ENCODE data around the gene BRAT1.

Gene BRAT1

DNA sequence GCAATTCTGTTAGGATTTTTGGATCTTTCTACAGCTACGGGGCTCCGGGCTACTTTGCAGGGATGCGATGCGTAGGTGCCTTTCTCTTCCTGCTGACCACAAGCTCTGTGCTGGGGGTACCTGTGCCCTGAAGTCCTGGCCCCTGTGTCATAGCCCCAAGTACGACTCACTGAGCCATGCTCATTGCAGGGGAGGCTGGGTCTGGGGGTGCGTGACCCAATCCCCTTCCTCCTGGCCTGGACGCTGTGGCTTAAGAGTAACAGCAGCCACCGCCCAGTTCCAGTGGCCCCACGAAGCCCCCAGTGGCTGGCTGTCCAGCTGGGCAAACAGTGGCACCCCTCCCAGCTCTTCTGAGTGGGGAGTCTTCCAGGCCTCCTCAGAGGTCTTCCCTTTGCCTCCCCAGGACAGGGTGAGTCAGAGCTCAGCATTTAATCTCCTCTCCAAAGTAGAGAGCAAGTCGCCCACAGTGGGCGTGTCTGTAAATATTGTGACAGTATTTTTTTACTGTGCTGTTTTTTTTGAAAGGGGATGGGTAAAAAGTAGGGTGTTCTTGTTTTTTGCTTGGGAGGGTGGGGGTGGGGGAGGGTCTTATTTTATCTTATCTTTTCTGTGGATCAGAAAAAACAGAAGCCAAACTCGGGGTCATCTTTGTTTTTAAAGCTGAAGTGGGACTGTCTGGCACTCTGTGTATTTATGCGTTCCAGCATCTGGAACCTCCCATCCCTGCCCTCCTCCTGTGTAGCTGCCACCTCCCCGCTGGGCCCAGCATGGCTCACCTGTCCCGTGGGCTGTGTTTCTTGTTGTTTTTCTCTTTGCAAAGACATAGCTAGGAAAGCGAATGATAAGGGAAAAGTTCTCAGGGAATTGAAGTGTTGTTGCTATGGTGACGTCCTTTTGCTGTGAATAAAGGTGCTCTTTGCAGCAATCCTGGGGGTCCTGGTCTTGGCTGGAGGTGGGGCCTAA, 27.5 kb downstream of the BRAT1 start:
- DNase-seq (ENCODE audit: low read depth, low spot score), result no peak
- no peak overlapping the region for H3K4me3 ChIP-seq (ENCODE audit: low read length)

- no peak for DNase-seq (ENCODE audit: low read depth, low spot score)
These were observed 28.4 kb downstream of the BRAT1 start for GRCh38 chr7:2526659-2527504.

GRCh38 chr7:2525658-2526630, 29.4 kb downstream of the BRAT1 start:
- DNase-seq (ENCODE audit: low read depth, low spot score), result no peak
- H3K4me3 ChIP-seq (ENCODE audit: low read length), result no peak overlapping the region

More at GRCh38 chr7:2526659-2527504, 28.4 kb downstream of the BRAT1 start:
- H3K4me3 ChIP-seq (ENCODE audit: low read length), result no peak overlapping the region

- DNase-seq (ENCODE audit: low read depth, low spot score), result no peak
- no peak overlapping the region for H3K4me3 ChIP-seq (ENCODE audit: low read length)
These were observed 30.3 kb downstream of the BRAT1 start for GRCh38 chr7:2524808-2525657.

DNA sequence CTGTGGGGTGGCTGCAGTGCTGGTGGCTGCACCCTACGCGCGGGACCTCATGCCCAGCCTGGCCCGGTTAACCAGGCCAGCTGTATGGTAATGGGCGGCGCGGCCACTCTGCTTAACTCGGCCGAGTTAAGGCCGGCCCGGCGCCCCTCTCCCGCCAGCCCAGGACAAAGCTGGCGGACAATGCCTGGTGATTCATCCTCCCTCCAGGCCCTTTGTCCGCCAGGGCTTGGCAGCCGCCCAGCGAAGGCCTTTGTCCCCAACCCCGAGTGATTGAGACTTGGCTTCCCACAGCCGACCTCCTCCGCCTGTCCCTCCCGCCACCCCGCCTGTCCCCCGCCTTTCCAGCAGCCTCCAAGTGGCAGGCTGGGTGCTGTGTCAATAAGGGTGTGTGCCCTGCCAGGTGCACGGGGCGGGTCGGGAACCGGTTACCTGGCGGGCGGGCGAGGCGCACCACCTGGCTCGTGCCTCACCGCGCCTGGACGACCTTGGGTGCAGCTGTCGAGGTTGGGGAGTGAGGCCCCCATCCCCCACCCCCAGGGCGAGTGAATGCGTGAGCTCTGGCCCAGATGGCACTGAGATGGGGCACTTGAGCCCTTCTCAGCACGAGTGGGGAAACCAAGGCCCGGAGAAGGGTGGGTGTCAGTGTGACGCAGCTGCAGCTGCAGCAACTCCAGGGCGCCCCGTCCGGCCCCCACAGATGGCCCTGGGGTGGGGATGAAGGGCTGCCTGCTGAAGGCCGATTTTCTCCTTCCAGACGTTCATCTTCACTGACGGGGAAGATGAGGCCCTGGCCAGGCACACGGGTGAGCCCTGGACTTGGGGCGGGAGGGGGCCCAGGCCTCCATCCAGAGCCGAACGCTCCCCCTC, 31.1 kb downstream of the BRAT1 start:
- no peak overlapping the region for H3K4me3 ChIP-seq (ENCODE audit: low read length)
- no peak for DNase-seq (ENCODE audit: low read depth, low spot score)

DNA sequence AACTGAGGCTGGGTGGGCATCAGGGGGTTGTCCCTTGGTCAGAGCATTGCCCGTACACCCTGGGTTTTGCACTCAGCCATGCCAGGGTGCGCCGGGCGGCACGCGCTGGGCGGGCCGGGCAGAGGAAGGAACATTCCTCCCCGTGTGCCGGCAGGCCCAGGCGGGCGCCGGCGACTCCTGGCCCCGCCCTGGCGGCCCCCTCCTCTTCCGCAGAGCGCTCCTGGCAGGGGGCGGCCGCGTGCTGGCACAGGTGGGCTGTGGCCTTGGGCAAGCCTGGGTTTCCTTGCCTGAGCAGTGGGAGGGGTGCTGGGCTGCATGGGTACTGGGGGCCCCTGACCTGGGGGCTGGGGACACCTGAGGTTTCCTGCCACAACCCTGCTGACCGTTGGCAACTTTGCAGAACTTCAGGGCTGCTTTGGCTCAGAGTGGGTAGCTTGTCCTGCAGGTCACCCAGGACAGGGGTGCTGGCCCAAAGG, 31.8 kb downstream of the BRAT1 start:
- no peak overlapping the region for H3K4me3 ChIP-seq (ENCODE audit: low read length)
- no peak for DNase-seq (ENCODE audit: low read depth, low spot score)

GRCh38 chr7:2522780-2523433, 32.4 kb downstream of the BRAT1 start:
- no peak for DNase-seq (ENCODE audit: low read depth, low spot score)
- no peak overlapping the region for H3K4me3 ChIP-seq (ENCODE audit: low read length)

GRCh38 chr7:2521952-2522591, 33.3 kb downstream of the BRAT1 start:
- peak; percentile 31 for DNase-seq (ENCODE audit: low read depth, low spot score)

DNA sequence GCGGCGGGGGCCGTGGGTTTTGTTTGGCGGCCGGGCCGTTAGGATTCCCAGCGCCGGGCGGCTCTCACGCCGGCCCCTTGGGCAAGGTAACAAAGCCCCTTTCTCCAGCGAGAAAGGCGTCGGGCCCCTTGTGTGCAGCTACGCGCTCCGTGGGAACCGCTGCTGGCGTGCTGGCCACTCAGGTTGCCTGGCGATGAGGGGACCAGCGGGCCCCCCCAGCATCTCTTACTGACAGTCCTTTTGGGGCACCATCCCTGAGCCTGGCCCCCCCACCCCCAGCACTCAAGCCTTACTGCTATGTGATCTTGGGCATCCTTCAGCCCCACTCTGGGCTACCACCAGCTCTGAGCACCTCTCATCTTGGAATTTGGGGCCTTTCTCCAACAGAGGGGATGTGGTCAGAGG, 34.0 kb downstream of the BRAT1 start:
- DNase-seq (ENCODE audit: low read depth, low spot score), result no peak
- H3K4me3 ChIP-seq (ENCODE audit: low read length), result no peak overlapping the region

More at GRCh38 chr7:2521952-2522591, 33.3 kb downstream of the BRAT1 start:
- H3K4me3 ChIP-seq (ENCODE audit: low read length), result no peak overlapping the region

GRCh38 chr7:2520761-2521290, 34.5 kb downstream of the BRAT1 start:
- no peak overlapping the region for H3K4me3 ChIP-seq (ENCODE audit: low read length)
- DNase-seq (ENCODE audit: low read depth, low spot score), result no peak

DNA sequence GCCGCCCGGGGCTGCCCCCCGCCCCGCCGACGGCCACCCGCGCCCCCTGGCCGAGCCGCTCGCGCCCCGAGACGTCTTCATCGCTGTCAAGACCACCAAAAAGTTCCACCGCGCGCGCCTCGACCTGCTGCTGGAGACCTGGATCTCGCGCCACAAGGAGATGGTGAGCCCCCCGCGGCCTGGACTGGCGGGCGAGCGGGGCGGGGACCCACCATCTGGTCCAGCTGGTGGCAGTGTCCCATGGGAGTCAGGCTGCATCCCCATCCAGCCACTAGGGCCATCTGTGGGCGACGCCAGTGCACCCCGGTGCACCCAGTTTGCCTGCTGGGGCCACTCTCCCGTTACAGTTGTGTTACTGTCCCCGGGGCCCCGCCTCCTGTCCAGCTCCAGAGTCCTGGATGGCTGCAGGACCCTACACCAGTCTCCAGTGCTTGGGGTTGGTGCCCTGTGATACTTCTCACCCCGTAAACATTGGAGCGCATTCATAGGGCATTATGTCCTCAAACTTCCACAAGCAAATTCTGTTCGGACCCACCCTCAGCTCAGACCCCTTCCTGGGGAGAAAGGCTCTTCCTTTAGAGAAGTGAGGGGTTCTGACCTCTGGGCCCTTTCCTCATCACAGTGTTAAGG, 35.1 kb downstream of the BRAT1 start:
- no peak for DNase-seq (ENCODE audit: low read depth, low spot score)

DNA sequence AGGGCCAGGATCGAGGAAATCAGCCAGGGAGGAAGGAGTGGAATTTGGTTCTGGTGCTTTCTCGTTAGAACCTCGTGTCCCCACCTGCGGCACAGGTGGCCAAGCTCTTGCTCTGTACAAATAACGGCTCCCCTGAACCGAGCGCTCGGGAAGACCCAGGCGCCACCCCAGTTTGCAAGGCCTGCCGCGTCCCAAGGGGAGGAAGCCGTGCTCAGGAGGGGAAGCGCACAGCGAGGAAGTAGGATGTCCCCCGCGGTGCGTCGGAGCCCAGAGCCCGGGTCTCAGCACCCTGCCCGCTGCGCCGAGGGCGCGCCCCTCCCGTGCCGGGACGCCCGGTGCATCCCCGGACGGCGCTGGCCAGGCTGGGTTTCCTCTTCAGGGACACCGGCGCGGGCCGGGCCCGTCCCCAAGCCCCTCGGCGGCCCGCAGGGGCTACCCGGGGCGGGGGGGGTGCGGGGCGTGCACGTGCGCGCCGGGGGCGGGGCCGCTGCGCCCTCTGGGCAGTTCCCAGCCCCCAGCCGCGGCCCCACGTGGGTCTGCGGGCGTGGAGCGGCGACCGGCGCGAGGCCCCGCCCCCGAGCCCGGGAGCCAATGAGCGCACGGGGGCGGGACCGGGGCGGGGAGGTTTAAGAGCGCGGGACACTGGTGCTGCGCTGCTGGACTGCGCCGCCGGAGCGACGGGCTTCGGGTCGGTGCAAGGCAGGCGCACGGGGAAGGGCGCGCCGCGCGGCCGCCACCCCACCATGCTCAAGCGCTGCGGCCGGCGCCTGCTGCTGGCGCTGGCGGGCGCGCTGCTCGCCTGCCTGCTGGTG, 36.0 kb downstream of the BRAT1 start, which contains the start of gene LFNG:
Gene LFNG, plus strand, starts transcription at position 656 of the 812 bp plus-strand sequence. Its CDS starts 88 bp downstream, at position 744.
- DNase-seq (ENCODE audit: low read depth, low spot score), result peak; percentile 61
- H3K4me3 ChIP-seq (ENCODE audit: low read length), result peak within 1 kb of the TSS; percentile 48

More for the DNA sequence above, 35.1 kb downstream of the BRAT1 start:
- no peak overlapping the region for H3K4me3 ChIP-seq (ENCODE audit: low read length)

- peak overlapping the region; percentile 48 for H3K4me3 ChIP-seq (ENCODE audit: low read length)
- DNase-seq (ENCODE audit: low read depth, low spot score), result no peak
These were observed 36.6 kb downstream of the BRAT1 start for GRCh38 chr7:2518737-2519118.

All from Jurkat, Clone E6-1 (cell line).